ENCODE results near the gene GALK1.

The GALK1 gene

GRCh38 chr17:75795820-75796607 lies 31.0 kb upstream of the GALK1 start:
- TF ChIP-seq CTCF (IDR thresholded peaks at IDR 0.05; ENCODE audit: insufficient read depth, low read length, poor library complexity, severe bottlenecking) (no peak), EZH2phosphoT487 (conservative IDR thresholded peaks at IDR 0.05; ENCODE audit: low read length) (no peak)

GRCh38 chr17:75793460-75793859 lies 28.5 kb upstream of the GALK1 start:
- Histone ChIP-seq H3K27me3 (ENCODE audit: low read length) (no peaks in the 10 kb centered on the region), H2AFZ (ENCODE audit: low read depth, low read length, severe bottlenecking) (no peak overlapping the region), H4K20me1 (ENCODE audit: low read depth, low read length) (no peaks in the 10 kb centered on the region), H3K9ac (ENCODE audit: low read length) (no peak overlapping the region), H3K9me2 (replicated peaks; ENCODE audit: insufficient read depth, low read length) (no peaks in the 10 kb centered on the region), H3K9me3 (ENCODE audit: insufficient read depth, low read length) (no peaks in the 10 kb centered on the region), H3F3A (ENCODE audit: insufficient read depth) (peaks cover 8% of the 10 kb centered on the region; the same call in 1 of the 2 replicates), H3K27ac (ENCODE audit: low read depth, low read length) (no peak overlapping the region), H3K36me3 (ENCODE audit: low read length) (peaks cover 16% of the 10 kb centered on the region; the same call in 1 of the 2 replicates), H3K79me2 (ENCODE audit: insufficient read depth, low read length) (peaks cover 81% of the 10 kb centered on the region), H3K4me2 (ENCODE audit: low read depth, low read length, poor library complexity, severe bottlenecking) (no peak overlapping the region), H3K4me3 (ENCODE audit: insufficient read depth, low read length, poor library complexity, severe bottlenecking) (no peak overlapping the region)
- TF ChIP-seq CTCF (IDR thresholded peaks at IDR 0.05; ENCODE audit: insufficient read depth, low read length, poor library complexity, severe bottlenecking) (no peak), EZH2phosphoT487 (conservative IDR thresholded peaks at IDR 0.05; ENCODE audit: low read length) (no peak)

More at GRCh38 chr17:75795820-75796607, 31.0 kb upstream of the GALK1 start:
- peaks cover 16% of the 10 kb centered on the region; the same call in 1 of the 2 replicates for H3K36me3 ChIP-seq (ENCODE audit: low read length)
- H3K4me2 ChIP-seq (ENCODE audit: low read depth, low read length, poor library complexity, severe bottlenecking), result no peak overlapping the region
- no peak overlapping the region for H3K9ac ChIP-seq (ENCODE audit: low read length)
- no peaks in the 10 kb centered on the region for H3K9me3 ChIP-seq (ENCODE audit: insufficient read depth, low read length)
- peaks cover 58% of the 10 kb centered on the region for H3K79me2 ChIP-seq (ENCODE audit: insufficient read depth, low read length)
- H3K27me3 ChIP-seq (ENCODE audit: low read length), result no peaks in the 10 kb centered on the region
- no peaks in the 10 kb centered on the region for H4K20me1 ChIP-seq (ENCODE audit: low read depth, low read length)
- peaks cover 3% of the 10 kb centered on the region; the same call in 1 of the 2 replicates for H3F3A ChIP-seq (ENCODE audit: insufficient read depth)
- H3K27ac ChIP-seq (ENCODE audit: low read depth, low read length), result no peak overlapping the region
- H2AFZ ChIP-seq (ENCODE audit: low read depth, low read length, severe bottlenecking), result no peak overlapping the region
- no peak overlapping the region for H3K4me3 ChIP-seq (ENCODE audit: insufficient read depth, low read length, poor library complexity, severe bottlenecking)
- H3K9me2 ChIP-seq (replicated peaks; ENCODE audit: insufficient read depth, low read length), result no peaks in the 10 kb centered on the region

GRCh38 chr17:75791254-75791653 lies 26.3 kb upstream of the GALK1 start:
- no peak overlapping the region for H3K27ac ChIP-seq (ENCODE audit: low read depth, low read length)
- no peak overlapping the region for H3K9ac ChIP-seq (ENCODE audit: low read length)
- H3K36me3 ChIP-seq (ENCODE audit: low read length), result peaks cover 12% of the 10 kb centered on the region; the same call in 1 of the 2 replicates
- H3K9me2 ChIP-seq (replicated peaks; ENCODE audit: insufficient read depth, low read length), result no peaks in the 10 kb centered on the region
- H3K79me2 ChIP-seq (ENCODE audit: insufficient read depth, low read length), result peaks cover 95% of the 10 kb centered on the region
- no peaks in the 10 kb centered on the region for H3K9me3 ChIP-seq (ENCODE audit: insufficient read depth, low read length)
- no peaks in the 10 kb centered on the region for H4K20me1 ChIP-seq (ENCODE audit: low read depth, low read length)
- H3F3A ChIP-seq (ENCODE audit: insufficient read depth), result peaks cover 10% of the 10 kb centered on the region; the same call in 1 of the 2 replicates
- no peak overlapping the region for H3K4me2 ChIP-seq (ENCODE audit: low read depth, low read length, poor library complexity, severe bottlenecking)
- no peaks in the 10 kb centered on the region for H3K27me3 ChIP-seq (ENCODE audit: low read length)
- H3K4me3 ChIP-seq (ENCODE audit: insufficient read depth, low read length, poor library complexity, severe bottlenecking), result no peak overlapping the region
- no peak overlapping the region for H2AFZ ChIP-seq (ENCODE audit: low read depth, low read length, severe bottlenecking)
- no peak for TF ChIP-seq CTCF (IDR thresholded peaks at IDR 0.05; ENCODE audit: insufficient read depth, low read length, poor library complexity, severe bottlenecking)
- TF ChIP-seq EZH2phosphoT487 (conservative IDR thresholded peaks at IDR 0.05; ENCODE audit: low read length), result no peak

Measured in SU-DHL-6 (cell line).